ENCODE results near the gene DENND1B.
A peak's percentile ranks its signal among the peaks of the same experiment; 100 is the strongest.

Gene DENND1B

DNA sequence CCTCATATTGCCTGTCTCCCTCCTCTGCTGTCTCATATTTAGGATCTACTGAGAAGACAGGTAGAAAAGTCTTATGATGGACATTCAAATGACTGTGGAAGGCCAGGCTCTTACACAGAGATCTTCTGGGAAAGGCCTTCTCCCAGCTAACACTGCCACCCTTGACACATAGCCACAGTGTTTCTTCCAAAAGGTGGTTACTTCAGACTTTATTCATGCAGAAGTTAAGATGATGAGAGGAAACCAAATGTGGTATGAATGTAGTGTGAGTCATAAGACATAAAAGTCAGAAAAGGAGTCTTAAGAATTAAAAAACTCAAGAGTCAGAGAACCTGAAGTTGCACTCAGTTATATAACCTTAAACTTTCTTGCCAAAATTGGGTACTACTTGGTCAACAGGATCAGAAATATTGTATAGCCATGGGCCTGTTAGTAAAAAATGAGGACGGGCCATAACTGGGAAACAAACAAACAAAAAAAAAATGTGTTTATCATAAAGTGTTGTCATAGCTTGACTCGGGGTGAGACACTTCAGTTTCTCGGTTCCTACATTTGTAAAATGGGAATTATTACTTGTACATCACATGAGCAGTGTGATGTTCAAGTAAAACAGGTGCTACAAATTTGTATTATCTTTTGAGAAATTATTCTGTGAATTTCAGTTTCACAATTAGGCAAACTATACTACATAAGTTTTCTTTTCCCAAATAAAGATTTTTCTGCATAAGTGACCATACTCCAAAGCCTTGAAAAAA, 1.2 kb upstream of the DENND1B start:
- DNase-seq (ENCODE audit: low read depth): peak; percentile 78
- TF ChIP-seq, protein P1, sequence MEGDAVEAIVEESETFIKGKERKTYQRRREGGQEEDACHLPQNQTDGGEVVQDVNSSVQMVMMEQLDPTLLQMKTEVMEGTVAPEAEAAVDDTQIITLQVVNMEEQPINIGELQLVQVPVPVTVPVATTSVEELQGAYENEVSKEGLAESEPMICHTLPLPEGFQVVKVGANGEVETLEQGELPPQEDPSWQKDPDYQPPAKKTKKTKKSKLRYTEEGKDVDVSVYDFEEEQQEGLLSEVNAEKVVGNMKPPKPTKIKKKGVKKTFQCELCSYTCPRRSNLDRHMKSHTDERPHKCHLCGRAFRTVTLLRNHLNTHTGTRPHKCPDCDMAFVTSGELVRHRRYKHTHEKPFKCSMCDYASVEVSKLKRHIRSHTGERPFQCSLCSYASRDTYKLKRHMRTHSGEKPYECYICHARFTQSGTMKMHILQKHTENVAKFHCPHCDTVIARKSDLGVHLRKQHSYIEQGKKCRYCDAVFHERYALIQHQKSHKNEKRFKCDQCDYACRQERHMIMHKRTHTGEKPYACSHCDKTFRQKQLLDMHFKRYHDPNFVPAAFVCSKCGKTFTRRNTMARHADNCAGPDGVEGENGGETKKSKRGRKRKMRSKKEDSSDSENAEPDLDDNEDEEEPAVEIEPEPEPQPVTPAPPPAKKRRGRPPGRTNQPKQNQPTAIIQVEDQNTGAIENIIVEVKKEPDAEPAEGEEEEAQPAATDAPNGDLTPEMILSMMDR (IDR thresholded peaks at IDR 0.05; ENCODE audit: insufficient read depth, low read depth, low read length, missing control alignments): no peak
- H3K4me3 ChIP-seq (ENCODE audit: low read length): no peak overlapping the region

DNA sequence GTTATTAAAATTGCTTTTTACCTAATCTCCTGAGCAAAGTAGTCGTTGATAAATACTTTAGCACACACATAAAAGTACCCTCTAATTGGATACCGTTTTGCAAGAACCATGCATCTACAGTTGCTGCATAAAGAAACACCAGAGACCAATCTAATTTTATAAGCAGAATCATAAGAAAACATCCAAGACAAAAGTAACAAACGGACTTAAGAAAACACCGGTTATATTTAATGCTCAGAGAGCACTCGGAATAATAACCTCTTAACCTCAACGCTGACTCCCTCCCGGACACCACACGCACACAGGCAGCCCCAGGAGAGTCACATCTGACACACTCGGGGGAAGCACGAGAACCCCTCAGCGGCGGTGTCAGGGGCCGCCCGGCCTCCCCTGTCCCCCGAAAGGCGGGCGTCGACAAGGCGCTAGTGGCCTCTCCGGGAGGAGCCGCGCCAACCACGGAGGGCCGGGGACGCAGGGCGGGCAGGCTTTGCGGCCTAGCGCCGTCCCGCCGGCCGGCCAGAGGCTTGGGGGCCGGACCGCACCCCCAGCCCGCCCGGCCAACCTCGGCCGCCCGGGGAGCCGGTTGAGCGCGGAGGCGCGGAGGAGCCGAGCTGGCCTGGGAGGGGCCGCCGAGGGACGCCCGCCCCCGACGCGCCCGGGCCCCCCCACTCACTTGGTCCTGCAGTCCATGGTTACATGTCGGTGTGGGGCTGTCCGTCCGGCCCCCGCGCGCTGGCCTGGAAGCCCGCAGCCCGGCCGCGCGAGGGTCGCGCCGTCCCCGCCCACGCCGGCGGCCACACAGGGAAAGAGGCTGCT, 606 bp downstream of the DENND1B start:
- peak; percentile 24 for DNase-seq (ENCODE audit: low read depth)
- TF ChIP-seq, protein P1 (IDR thresholded peaks at IDR 0.05; ENCODE audit: insufficient read depth, low read depth, low read length, missing control alignments): no peak
- H3K4me3 ChIP-seq (ENCODE audit: low read length): peak overlapping the region; percentile 66

DNA sequence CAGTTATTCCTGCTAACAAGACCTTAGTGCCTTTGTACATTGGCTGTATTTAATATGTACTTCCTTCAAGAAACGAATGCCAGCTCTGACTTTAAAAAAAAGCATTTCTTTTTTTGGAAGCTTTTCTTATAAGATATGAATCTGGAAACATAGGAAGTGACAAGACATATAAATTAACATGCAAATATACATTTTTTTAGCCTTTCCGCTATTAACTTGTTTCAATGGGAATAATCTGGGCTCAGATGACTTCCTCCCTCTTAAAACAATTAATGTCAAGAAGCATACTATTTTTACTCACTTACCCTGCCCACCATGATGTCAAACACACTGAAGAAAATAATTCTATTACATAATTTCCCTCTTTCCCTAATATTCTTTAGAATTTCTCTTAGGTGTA, 1.4 kb downstream of the DENND1B start:
- no peak for DNase-seq (ENCODE audit: low read depth)
- H3K4me3 ChIP-seq (ENCODE audit: low read length): peak overlapping the region; percentile 66
- TF ChIP-seq, protein P1 (IDR thresholded peaks at IDR 0.05; ENCODE audit: insufficient read depth, low read depth, low read length, missing control alignments): no peak

DNA sequence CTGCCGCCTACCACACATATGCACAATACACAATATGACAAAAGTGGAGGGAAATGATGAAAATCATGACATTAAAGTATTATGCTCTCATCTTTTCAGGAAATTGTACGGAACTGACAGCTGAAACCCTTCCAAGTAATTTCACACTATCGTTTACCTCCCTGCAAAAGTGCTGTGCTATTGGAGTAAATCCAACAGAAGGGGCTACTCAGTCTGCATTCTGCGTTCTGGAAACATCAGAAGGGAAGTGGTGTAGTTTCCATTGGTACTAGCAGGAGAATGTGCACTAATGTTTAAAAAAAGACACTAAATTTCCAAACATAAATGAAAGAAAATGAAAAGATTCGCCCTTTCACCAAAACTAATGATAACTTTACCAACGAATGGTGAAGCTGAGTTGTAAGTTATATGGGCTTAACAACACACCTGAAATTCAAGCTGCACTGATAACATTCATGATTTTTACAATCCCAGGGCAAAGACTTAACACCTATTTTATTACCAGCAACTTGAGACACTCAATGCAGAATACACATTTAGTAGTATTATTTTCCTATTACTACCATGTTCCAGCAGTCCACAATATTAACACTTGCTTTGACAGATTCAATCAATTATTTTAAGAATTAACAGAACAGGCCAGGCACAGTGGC, 3.2 kb downstream of the DENND1B start:
- DNase-seq (ENCODE audit: low read depth): no peak
- TF ChIP-seq, protein P1 (IDR thresholded peaks at IDR 0.05; ENCODE audit: insufficient read depth, low read depth, low read length, missing control alignments): no peak
- H3K4me3 ChIP-seq (ENCODE audit: low read length): no peak overlapping the region

DNA sequence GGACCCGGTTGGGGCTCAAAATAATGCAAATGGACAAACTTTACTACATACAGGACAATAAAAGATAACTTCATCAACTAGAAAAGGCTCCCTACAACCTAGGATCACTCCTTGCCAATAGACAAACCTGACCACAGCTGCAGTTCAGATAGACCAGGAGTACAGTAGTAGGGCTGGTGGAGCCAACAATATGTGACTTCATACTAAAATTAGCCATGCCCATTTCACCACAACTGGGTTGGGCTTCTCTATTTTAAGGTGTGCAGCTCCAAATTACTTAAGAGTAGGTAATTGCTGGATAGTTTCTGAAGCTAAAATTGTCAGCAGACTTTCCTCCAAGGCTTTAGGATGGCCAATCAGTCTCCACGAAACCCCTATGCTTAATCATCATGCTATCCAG, 3.9 kb downstream of the DENND1B start:
- DNase-seq (ENCODE audit: low read depth): peak; percentile 24
- TF ChIP-seq, protein P1 (IDR thresholded peaks at IDR 0.05; ENCODE audit: insufficient read depth, low read depth, low read length, missing control alignments): no peak
- H3K4me3 ChIP-seq (ENCODE audit: low read length): no peak overlapping the region

DNA sequence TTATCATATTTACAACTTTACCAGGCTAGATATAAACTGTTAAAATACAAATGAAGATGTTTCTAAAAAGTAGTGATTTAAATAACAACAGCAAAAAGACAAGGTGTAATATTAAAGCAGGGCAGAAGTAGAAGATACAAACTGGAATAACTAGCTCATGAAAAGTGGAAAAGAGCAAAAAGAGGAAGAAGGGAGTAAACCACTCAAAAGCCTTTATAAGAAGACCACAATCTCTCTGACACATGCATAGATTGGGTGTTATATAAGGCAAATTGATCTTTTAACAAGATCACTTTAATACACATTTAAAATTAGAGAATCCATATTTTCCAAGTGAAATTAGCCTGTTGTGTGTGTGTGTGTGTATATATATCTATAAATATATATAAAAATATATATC, 5.0 kb downstream of the DENND1B start:
- no peak overlapping the region for H3K4me3 ChIP-seq (ENCODE audit: low read length)
- no peak for DNase-seq (ENCODE audit: low read depth)
- TF ChIP-seq, protein P1 (IDR thresholded peaks at IDR 0.05; ENCODE audit: insufficient read depth, low read depth, low read length, missing control alignments): no peak
